Activated CD4-positive, alpha-beta T cell treated with anti-CD3 and anti-CD28 coated beads, Interleukin-2, amount 50 U/mL, for 16 hours (primary cell): ENCODE data around the gene ZNF76.
"Not testable (repeated sequence)": the region's sequence is repeated elsewhere in the genome, so short reads cannot be mapped to it uniquely, and the experiment has no call there.

Experiments used
- DNase-seq: peaks from one replicate; pipeline ENCODE4 v3.0.0-alpha.2; 2020

Gene ZNF76

DNA sequence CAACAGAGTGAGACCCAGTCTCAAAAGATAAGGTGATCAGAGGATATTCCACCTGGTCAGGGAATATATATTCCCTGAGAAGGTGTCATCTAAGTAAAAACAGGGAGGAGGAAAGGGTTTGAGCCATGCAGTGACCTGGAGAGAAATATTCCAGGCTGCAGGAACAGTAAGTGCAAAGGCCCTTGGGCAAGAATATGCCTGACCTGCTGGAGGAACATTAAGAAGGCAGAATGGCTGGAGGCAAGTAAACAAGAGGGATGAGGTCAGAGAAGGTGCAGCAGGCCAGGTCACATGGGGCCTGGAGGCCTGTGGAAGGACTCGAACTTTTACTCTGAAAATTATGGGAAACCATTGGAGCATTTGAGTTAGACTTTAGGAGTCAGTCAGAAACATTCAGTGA, 44.8 kb downstream of the ZNF76 start:
- no peak for DNase-seq

DNA sequence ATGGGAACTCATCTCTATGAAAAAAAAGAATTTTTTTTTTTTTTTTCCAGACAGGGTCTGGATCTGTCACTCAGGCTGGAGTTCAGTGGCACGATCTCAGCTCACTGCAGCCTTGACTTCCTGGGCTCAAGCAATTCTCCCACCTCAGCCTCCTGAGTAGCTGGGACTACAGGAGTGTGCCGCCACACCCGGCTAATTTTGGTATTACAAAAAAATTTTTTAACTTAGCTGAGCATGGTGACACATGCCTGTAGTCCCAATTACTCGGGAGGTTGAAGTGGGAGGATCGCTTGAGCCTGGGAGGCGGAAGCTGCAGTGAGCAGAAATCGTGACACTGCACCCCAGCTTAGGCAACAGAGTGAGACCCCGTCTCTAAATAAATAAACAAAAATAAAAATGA, 45.6 kb downstream of the ZNF76 start:
- DNase-seq: no peak

DNA sequence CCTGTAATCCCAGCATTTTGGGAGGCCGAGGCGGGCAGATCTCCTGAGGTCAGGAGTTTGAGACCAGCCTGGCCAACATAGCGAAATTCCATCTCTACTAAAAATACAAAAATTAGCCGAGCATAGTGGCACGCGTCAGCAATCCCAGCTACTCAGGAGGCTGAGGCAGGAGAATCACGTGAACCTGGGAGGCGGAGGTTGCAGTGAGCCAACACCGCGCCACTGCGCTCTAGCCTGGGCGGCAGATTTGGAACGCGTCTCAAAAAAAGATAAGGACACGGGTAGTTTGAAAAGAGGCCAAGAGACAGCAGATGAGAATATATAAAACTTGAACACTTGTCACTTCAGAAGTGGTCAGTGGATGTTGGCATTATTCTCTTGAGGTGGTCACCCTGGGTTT, 47.6 kb downstream of the ZNF76 start:
- not testable (repeated sequence) for DNase-seq

DNA sequence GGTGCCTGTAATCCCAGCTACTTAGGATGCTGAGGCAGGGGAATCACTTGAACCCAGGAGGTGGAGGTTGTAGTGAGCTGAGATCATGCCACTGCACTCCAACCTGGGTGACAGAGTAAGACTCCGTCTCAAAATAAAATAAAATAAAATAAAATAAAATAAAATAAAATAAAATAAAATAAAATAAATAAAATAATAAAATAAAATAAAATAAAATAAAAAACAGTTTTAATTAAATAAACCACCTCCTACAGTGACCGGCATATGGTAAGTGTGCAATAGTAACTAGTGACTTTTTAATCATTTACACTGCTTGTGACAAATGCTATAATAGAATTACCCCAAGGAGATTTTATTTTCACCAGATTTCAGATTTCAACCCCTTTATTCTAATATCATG, 49.0 kb downstream of the ZNF76 start:
- DNase-seq: not testable (repeated sequence)

DNA sequence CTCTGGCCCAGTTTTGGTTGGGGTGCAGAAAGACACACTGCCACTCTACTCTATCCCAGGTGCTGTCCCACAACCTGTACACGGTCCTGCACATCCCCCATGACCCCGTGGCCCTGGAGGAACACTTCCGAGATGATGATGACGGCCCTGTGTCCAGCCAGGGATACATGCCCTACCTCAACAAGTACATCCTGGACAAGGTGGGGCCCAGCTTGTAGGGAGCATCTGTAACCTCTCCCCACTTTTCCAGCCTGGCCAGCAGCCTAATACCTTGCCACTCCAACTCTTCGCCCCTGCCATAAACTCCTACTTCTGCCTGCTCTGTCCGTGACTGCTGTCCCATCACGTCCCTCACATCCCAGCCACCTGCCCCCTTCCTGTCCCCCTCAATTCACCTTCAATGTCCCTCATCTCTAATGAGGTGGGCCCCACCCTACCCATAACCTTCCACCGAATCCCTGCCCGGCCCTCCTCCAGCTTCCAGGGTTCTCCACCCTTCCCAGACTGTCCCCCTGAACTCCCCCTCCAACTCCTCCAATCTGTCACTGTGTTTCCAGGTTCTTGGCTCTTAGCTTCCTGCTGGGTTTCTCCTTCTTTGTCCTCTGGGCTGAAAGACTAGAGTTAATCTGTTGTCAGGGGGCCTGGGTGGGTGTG, 50.2 kb downstream of the ZNF76 start:
- no peak for DNase-seq

DNA sequence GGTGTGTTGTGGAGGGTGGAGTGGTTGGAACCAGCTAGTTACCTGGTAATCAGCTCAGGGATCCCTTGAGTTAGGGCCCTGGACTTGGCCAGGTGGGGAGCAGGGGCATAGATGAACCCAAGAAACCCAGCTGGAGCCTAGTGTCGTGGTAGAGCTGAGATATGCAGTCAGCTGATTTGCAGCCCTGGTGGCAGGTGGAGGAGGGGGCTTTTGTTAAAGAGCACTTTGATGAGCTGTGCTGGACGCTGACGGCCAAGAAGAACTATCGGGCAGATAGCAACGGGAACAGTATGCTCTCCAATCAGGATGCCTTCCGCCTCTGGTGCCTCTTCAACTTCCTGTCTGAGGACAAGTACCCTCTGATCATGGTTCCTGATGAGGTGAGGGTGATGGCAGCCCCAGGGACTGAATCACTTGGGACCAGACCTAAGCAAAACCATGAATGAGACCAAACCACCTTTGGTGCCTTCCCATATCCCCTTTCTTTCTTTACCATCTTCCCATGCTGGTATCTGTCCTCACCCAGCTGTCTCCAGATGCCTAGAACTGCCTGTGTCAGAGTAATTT, 50.8 kb downstream of the ZNF76 start:
- DNase-seq: no peak

DNA sequence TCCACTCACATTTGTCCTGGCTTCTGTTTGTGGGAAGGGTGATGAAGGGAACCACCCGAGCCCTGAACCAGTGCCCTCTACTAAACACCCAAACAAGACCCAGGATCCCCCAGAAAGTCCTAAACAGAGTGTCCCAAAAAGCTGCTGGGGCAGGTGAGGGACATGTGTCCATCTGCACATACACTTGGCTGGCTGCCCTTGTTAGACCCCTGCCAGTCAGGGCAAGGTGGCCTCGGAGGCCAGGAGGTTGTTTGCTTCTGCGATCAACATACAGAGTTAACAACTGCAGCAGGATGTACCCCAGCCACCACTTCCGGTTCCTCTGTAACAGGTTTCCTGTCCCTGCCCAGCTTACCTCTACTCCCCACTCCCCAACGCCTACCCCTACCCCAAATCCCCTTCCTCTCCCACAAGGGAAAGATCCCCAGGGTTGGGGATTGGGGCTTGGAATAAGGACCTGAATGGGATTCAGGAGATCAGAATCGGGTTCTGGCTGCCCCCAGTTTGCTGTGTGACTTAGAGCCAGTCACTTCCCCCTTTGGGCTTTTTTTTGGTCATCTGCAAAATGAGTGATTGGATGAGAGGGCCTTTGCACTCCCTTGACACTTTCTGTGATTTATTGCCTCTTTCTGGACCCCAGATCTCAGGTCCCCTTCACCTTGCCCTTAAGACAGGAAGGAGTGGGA, 52.0 kb downstream of the ZNF76 start:
- DNase-seq: peak; percentile 71

DNA sequence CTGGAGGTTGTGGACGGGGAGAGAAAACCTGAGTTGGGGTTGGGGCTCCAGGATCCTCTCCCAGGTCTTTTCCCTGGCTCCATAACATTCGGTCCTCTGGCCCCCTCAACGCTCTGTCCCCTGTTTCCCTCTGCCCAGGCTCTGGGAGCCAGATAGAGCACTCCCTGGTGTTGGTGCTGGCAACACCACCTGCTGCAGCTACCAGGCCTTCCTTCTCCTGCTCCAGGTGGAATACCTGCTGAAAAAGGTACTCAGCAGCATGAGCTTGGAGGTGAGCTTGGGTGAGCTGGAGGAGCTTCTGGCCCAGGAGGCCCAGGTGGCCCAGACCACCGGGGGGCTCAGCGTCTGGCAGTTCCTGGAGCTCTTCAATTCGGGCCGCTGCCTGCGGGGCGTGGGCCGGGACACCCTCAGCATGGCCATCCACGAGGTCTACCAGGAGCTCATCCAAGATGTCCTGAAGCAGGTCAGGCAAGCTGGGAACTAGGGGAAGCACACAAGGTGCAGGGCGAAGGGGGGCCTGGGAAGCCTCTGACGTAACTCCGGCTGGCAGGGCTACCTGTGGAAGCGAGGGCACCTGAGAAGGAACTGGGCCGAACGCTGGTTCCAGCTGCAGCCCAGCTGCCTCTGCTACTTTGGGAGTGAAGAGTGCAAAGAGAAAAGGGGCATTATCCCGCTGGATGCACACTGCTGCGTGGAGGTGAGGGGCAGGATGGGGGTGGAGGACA, 52.7 kb downstream of the ZNF76 start:
- DNase-seq: no peak

DNA sequence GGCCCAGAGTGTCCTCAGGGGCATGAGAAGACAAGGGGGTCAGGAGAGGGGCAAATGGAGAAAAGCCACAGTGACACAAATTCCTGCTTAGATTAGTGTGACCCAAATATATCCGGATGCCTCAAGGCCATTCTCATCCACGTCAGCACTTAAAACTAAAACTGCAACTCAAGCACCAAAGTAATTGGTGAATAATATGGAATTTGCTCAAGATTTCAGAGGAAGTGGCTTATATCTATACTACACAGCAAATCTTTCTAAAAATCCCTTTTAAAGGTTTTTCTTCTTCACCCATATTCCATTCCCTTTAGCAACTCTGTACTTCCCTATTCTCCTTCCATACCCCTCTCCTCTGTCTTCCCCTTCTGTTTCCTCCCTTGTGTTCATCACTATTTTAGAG, 53.3 kb downstream of the ZNF76 start:
- DNase-seq: no peak

DNA sequence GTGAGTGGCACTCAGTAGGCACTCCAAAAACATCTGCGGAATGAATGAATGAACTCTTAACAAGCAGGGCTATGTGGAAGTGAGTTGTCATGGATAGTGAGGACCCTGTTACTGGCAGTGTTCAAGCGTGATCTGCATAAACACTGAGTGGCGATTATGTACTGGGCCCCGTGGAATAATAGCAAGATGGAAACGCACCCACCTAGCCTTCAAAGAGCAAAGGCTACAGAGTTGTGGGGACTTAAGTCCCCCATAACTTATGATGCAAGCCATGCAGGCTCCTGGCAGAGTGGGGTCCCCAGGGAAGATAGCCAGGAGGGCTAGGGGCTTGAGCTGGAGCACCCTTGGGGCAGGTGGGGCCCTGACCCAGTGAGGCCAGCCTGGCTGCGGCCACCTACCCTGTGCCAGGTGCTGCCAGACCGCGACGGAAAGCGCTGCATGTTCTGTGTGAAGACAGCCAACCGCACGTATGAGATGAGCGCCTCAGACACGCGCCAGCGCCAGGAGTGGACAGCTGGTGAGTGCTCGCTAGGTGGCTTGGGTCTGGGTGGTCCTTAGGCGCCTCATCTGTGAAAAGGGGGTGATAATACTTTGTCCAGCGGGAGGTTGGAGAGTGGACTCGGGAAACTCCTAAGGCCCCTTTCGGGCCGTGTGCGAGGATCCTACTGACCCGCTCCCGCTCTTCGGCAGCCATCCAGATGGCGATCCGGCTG, 58.1 kb downstream of the ZNF76 start:
- DNase-seq: no peak

DNA sequence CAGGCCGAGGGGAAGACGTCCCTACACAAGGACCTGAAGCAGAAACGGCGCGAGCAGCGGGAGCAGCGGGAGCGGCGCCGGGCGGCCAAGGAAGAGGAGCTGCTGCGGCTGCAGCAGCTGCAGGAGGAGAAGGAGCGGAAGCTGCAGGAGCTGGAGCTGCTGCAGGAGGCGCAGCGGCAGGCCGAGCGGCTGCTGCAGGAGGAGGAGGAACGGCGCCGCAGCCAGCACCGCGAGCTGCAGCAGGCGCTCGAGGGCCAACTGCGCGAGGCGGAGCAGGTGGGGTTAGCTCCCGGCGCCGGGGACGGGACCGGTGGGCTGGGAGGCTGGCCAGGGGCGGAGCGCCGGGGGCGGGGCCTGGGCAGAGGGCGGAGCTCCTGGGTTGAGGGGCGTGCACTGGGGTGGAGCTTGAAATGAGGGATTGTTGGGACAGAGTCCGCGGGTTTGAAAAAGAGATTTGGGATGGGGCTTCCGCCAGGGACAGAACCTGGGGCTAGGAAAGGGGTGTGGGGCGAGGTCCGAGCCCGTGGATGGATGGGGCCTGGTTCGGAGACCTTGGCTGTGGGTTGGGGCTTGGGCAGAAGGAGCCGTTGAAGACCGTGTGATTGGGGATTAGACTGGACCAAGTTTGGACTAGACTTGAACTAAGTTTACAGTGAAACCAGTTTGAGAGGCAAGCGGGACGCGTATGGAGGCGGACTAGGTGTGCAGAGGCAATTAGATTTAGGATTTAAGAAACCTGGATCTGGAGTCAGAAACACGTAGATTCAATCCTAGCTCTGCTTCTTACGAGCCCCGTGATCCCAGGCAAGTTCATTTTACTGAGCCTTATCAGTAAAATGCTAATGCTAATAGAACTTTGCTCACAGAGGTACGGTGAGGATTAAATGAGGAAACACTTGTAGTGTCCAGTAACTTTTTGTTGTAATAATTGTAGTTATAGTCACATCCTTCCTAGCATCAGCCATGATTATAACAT, 58.9 kb downstream of the ZNF76 start:
- no peak for DNase-seq

DNA sequence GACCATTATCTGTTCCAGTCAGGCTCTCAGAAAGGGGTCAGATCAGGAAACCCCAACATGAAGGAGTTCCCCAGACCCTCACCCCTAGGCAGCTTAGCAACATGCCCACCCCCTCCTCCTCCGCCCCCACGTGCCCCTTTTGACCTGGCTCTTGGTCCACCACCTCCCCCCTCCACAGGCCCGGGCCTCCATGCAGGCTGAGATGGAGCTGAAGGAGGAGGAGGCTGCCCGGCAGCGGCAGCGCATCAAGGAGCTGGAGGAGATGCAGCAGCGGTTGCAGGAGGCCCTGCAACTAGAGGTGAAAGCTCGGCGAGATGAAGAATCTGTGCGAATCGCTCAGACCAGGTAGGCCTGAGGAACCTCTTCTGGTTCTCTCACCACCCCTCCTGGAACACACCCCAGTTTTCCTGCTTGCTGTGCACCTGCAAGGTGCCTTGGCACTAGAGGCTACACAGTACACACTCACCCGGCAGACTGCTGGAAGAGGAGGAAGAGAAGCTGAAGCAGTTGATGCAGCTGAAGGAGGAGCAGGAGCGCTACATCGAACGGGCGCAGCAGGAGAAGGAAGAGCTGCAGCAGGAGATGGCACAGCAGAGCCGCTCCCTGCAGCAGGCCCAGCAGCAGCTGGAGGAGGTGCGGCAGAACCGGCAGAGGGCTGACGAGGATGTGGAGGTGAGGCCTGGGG, 60.0 kb downstream of the ZNF76 start:
- no peak for DNase-seq

DNA sequence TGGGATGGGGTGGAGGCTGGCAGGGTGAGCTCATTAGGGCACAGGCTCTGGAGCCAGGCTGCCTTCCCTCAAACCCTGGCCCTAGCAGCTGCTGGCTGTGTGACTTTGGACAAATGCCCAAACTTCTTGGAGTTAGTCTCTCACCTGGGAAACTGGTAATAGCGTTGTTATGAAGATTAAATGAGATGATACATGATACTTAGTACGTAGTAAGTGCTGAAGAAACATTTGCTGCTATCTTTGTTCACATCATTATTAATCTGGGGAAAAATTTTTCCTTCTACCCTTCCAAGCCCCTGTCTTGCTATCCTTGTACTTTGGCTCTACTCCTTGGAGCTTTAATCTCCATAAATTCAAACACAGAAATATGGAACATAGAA, 60.5 kb downstream of the ZNF76 start:
- no peak for DNase-seq

DNA sequence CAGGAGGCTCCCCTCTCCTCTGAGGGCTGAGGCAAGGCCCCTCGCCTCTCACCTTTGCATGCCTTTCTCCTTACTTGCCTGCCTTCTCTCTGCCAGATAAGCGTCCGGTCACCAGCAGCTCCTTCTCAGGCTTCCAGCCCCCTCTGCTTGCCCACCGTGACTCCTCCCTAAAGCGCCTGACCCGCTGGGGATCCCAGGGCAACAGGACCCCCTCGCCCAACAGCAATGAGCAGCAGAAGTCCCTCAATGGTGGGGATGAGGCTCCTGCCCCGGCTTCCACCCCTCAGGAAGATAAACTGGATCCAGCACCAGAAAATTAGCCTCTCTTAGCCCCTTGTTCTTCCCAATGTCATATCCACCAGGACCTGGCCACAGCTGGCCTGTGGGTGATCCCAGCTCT, 61.6 kb downstream of the ZNF76 start:
- DNase-seq: no peak

DNA sequence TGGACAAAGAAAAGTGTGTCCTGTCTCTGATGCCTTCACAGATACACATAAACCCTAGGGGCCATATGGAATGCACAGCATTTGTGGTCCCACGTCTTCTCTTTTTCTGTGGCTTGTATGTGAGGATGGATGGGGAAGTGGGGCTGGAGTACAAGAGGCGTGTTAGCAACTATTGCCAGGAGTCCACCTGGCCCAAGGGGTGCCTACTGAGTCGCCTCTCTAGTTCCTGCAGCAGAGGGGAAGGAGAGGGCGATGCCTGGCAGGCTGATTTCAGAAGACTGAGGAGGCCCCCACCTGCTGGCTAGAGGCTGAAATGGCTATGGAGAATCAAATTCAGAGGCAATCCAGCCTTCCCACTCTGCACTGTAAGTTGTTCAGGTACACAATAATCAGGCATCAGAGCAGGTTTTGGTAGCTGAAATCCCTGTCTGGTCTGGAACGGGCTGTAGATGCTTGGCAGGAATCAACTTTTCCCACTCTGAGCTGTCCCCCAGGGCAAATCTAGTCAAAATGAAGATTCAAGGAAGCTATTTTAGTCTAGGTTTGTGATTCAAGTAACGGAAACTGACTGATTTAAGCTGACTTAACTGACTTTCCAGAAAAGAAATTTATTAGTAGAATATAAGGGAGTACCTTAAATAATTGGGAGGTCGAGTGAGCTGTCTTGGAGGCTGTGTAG, 68.0 kb downstream of the ZNF76 start:
- peak; percentile 76 for DNase-seq

DNA sequence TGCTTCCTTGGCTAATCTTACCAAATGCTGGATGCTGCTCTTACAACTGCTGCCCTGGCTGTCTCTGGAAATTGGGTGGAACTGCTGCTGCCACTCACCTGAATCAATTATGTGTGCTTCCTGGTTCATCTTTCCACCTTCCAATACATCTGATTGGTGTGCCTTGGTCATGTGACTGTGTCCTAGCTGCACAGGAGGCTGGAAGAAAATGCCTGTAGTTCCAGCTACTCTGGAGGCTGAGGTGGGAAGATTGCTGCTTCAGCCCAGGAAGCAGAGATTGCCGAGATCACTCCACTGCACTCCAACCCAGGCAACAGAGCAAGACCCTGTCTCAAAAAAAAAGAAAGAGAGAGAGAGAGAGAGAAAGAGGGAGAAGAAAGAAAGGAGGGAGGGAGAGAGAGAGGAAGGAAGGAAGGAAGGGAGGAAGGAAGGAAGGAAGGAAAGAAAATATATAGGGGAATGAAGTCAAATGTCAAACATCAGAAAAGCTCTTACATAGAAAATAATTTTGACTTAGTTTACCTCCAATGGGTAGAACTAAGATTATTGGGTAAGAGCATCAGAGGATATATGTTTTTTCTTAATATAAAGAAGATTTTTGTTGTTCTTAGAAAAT, 68.7 kb downstream of the ZNF76 start:
- DNase-seq: no peak

DNA sequence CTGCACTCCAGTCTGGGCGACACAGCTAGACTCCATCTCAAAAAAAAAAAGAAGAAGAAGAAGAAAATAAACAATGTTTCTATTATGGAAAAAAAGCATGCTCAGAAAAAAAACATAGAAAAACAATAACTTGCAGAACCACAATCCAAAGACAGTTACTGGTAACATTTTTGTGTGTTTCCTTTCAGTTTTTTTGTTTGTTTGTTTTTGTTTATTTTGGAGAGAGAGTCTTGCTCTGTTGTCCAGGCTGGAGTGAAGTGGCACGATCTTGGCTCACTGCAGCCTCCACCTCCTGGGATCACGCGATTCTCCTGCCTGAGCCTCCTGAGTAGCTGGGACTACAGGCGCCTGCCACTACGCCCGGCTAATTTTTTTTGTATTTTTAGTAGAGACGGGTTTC, 69.4 kb downstream of the ZNF76 start:
- not testable (repeated sequence) for DNase-seq

DNA sequence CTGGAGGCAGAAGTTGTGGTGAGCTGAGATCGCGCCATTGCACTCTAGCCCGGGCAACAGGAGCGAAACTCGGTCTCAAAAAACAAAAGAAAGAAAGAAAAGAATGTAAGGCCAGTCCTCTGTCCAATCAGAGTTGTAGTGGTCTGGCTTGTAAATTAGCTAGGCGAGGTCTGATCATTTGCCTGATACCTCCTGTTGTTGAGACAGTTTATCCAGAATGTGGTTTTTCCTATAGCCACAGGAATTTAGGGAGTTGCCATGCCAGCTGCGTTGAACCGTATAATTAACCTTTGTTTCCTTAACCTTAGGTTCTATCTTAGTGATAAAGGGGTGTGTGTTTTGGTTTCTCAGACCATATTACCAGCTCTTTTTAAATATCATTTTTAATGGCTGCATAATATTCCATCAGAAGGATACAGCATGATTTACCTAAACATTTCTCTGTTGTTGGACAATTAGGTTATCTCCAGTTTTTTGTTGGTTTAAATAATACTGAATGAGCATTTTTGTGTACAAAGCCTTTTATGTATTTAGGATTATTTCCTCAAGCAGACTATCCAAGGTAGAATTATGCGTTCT, 71.1 kb downstream of the ZNF76 start:
- no peak for DNase-seq

DNA sequence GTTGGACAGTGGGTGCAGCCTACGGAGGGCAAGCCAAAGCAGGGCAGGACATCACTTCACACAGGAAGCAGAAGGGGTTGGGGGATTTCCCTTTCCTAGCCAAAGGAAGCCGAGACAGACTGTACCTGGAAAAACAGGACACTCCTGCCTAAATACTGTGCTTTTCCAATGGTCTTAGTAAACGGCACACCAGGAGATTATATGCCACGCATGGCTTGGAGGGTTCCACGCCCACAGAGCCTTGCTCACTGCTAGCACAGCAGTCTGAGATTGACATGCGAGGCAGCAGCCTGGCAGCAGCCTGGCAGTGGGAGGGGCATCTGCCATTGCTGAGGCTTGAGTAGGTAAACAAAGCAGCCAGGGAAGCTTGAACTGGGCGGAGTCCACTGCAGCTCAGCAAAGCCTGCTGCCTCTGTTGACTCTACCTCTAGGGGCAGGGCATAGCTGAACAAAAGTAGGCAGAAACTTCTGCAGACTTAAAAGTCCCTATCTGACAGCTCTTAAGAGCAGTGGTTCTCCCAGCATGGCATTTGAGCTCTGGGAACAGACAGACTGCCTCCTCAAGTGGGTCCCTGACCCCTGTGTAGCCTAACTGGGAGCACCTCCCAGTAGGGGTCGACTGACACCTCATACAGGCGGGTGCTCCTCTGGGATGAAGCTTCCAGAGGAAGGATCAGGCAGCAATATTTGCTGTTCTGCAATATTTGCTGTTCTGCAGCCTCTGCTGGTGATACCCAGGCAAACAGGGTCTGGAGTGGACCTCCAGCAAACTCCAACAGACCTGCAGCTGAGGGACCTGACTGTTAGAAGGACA, 72.7 kb downstream of the ZNF76 start:
- peak; percentile 46 for DNase-seq
